IPS-NIHi11 (cell line): ENCODE measurements around the gene PPP3CA.

Source experiments
- DNase-seq: peaks from one replicate; pipeline ENCODE4 v3.0.0; 2012; ENCODE audit warnings: mixed read lengths, low spot score

Gene PPP3CA

DNA sequence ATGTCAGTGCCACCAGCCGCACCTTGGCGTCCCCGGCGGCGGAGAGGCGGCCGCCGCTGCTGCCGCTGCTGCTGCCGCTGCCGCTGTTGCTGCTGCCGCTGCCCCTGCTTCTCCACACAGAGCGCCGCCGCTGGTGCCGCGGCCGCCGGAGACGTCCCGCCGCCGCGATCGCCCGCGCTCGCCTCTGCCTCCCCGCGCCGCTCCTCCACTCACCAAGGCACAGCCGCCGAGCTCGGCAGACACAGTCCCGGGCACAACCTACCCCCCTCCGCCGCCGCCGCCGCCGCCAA lies at the start of gene PPP3CA:
TSS of gene PPP3CA (minus strand) at position 260 of the 290 bp plus-strand sequence.
- no peak for DNase-seq

DNA sequence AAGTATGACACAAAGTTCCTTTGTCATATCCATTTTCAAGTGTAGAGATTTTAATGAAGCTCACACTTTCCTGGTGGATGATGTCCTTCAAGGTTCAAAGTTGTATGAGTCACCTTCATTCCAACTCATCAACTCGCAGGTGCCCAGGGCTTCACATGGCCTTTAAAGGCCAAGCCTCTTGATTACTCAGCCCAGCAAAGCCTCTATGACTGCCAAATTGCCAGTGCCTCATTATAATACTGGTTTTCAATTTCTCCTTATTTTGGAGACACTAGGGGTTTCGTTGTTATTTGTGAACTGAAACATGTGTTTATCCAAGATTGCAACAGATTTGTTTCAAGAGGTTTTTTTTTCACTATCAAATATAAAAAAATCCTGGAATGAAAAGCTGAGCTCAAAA lies 45.9 kb upstream of the PPP3CA start:
- DNase-seq = peak; percentile 15

DNA sequence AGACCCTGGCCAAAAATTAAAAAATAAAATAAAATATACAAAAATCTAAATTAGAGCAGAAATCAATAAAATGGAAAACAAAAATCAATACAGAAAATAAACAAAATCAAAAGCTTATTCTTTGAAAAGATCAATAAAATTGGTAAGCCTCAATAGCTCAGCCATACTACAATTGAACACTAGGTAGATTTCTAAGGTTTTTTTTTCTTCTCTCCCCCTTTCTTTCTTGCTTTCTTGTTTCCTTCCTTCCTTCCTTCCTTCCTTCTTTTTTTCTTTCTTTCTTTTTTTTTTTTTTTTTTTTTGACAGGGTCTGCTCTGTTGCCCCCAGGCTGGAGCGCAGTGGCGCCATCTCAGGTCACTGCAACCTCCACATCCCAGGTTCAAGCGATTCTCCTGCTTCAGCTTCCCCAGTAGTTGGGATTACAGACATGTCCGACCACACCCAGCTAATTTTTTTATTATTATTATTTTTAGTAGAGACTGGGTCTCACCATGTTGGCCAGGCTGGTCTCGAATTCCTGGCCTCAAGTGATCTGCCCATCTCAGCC lies 23.4 kb upstream of the PPP3CA start:
- no peak for DNase-seq

DNA sequence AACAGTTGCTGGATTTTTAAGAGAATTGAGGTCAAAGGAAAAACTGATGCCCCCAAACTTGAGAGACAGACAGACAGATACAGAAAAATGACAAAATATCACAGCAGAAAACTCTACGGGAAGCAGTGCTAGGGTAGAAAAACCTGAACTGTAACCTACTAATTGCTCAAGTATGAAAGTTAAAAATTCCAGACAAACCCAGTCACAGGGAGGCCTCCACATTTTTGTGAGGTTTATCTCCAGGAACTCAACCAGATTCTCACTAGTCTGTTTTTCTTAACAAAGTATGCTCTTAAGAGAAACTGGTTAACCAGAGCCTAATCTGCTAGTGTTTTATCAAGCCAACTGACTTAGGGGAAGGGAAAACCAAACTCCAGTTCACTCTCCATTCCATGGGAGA lies 19.9 kb upstream of the PPP3CA start:
- no peak for DNase-seq

DNA sequence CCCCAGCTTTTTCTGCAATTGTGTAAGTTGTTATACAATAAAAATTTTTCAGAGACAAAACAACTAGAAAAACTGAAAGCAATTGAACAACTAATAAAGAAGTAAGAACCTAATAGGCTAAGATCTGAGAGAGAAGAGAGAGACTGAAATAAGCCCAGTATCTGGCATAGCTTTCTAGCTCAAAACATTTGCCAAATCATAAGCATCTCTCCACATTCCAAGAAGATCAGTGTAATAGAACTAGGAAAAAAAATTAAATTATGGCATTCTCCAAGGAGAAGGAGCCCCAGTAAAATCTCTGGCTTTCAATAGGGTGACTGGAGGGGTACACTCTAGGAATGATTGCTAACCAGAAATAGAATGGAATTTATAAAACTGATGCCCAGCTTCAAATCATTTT lies 19.0 kb upstream of the PPP3CA start:
- no peak for DNase-seq

DNA sequence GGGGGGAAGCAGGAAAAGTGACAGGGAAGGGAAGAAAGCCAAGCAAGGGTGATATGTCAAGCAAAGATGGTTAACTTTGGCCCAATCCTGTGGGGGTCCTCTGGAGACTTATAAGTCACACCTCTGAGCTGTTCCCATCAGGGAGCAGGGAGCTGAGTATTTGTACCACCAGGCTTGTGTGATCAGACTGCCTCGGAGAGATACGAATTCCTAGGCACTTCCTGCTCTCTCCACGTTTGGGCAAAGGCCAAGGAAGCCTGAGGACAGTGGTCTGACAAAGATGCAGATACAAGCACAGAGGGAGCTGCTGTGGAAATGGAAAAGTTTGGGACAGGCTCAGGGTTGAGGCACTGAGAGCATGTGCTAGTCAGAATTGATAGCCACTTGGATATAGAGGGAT lies 10.4 kb upstream of the PPP3CA start:
- no peak for DNase-seq

DNA sequence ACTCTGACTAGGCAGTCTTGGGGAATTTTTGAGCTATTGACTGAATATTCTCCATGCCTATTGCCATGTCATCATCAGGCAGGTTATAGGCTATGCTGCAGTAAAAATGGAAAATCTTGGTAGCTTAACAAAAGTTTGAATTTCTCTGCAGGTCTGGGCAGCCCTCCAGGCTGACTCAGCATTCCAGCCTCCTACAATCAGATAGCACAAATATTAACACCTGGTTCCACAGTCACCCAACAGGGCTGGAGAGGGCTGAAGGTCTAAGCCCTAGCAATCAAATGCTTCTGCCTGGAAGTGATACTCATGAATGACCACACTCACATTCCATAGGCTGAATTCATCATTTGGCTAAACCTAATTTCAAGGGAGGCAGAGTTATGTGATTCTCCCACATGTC lies 9.6 kb upstream of the PPP3CA start:
- peak; percentile 17 for DNase-seq

DNA sequence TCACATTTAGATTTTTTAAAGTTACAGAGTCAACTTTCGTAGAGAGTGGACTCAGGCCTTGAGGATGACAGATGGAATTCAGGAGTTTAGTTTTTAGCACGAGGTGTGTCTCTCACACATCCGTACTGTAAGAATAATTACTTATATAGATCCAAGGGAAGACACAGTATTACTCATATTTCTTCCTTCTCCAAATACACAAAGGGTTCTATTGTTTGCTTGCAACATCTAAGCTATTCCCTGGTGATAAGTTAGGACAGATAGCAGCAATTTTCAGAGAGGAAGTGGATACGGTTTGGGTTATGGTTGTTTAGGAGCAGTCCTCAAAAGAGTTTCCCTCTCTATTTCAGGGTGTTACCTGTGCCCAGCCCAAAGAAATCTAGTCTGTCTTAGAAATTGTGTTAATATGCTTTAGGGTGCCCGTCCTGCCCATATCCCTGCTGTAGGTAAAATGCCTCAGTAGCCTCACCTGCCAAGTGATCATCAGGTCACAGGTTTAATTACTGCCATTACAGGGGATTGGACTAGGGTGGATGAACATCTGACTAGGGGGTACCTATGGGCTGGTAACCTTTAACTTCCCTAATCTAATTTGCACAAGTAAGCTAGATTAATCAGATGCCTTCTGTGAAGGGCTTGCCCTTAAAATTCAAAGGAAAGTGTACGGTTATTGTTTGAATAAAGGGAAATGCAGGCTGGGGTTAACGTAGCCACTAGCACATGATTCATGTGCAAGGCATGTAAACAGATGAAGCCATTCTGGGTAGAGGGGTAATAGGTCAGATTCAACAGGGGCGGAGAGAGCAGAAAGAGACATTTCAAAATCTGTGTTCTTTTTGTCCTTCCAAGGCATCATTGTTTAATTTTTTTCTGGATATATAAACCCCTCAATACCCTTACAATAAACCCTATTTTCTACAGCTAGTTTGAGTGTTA lies 8.7 kb upstream of the PPP3CA start:
- no peak for DNase-seq

DNA sequence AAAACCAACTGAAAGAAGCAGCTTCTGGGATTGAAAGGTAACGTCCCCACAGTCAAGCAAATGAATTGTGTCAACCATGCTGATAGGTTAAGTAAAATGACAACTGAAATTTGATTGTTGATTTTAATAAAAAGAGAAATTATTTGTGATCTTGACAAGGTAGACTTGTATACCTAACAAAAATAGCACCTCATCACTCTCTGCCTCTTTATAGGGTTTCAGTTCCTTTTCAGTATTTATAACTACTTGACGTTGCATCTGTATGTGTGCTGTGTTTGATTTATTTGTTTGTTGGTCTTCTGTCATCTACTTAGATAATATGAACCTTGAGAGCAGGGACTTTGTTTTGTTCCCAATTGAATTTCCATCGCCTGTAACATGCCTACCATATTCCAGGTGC lies 7.9 kb upstream of the PPP3CA start:
- DNase-seq = no peak

DNA sequence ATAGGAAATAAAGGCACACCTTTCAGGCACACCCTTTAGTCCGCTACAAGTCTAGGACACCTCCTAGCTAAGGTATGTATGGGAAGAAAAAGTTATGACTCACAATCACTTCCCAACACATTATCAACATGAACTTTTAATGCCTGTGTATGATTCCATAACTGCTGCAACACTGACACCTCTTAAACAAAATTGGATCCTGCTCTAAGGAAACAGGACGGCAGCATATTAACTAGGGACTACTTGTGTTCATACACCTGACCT lies 2.4 kb upstream of the PPP3CA start:
- DNase-seq = no peak

DNA sequence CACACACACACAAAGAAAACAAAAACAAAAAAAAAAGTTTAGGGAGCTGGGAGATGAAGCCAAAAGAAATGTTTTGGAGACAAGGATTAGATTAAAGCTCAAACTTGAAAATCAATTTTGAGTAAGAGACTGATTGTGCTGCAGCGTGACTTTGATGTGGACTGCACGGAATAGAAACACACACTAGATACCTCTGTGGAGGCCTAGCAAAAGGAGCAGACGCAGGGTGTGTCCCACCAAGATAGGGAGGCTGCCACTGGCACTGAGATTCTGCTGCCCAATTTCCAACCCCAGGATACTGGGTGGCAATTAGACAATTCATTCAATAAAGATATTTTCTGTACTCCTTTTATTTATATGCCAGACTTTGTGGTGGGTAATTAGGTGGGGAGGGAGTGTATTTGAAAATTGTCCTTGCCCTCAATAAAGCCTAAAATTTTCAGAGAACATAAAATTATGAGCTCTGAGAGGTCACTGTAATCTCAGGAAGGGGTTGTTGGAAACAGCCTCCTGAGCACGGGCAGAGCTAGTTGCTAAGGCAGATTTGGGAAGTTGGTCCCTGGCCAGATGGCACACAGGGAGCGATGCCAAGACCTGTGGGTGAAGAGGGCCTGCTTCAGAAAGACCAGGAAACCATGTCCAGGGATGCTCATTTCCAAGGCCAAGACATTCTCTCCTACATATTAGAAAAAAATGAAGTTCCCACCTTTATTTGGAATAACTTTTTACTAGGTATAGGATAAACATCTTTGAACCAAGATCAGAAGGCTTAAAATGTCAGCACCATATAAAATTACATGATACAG lies 1.9 kb upstream of the PPP3CA start:
- no peak for DNase-seq

DNA sequence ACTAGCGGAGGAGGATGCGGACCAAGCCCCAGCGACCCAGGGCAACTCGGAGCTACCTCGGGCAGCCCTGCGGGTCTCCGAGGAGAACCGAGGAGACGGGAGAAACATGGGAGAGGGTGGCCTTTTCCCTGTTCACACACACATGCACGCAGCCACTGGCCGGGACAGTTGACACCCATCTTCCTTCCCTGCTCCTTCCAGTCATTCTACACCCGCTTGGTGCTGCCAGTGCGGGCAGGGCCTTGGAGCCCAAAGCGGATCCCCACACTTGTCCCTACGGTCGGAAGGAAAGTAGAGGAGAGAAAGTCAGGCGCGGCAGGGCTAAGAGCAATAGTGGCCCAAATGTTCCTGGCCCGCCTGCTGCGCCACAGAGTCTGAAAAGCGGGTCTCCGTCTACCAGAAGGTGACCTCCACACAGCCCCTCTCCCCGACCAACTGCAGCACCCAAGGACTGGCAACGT lies 1.1 kb upstream of the PPP3CA start:
- no peak for DNase-seq

DNA sequence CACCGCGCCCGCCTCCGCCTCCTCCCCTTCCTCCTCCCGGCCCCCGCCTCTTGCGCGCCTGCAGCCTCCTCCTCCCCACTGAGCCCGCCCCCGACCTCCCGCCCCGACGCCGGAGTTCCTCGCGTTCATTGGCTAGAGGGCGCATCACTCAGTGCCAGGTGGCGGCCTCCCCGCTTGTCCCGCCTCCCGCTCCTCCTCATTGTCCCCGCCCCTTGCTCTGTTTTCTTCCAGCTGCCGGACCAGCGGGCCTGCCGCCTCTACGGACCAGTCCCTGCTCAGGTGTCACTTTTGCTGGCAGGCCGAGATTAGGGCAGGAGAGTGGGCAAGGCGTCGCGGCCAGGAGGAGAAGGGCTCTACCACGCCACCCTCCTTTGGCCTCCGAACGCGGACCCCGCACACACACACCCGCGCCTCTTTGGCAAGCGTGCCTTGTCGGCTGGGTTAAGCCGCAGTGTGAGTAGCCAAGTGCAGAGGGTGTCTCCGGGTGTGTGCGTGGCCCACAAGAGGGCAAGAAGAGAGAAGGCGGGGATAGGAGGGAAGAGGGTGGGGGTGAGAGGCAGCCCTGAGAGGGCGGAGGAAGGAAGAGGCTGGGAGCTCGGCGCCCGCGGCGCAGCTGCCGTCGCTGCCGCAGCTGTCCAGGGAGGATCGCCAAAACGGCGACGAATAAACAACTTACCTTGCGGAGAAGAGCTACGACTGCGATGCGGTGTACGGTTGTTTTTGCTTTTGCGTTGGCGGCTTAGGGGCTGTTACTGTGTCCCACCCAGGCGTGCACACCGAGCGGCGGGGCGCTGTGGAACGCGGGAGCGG lies 436 bp upstream of the PPP3CA start:
- DNase-seq = peak; percentile 99

DNA sequence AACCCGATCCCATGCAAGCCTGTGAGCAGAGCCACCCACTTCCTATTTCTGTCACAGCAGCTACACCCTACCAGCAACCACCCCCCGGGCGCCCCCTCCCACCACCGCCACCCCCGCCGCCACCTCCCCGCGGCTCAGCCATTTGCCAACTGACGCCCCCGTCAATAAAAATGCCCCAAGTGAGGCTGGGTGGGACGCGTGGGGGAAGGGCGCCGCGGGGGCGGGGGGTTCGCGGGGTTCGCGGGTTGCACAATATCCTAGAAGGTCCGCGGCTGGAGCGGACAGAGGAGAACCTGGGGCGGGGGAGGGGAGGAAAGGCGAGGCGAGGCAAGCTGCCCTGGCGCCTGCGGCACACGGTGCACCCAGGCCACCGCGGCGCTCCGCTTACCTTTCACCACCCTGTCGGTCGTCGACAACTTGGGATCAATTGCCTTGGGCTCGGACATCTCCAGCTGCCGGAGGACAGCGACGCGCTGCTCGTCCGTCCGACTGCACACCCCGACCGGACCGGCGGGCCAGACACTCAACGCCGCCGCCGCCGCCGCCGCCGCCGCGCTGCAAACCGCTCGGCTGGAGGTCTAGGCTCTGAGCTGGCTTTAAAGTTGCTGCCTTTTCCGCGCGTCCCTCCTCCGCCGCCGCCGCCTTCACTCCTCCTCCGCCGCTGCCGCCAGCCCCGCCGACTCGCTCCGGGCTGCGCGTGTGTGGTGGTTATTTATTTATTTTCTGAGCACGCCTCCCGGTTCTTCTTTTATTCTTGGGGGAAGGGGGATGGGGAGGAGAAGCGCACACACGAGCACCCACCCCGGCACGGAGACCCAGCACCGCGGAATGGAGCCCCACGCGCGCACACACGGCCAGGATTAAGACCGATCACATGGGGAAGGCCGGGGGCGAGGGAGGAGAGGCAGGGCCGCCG lies 717 bp downstream of the PPP3CA start:
- peak; percentile 63 for DNase-seq

DNA sequence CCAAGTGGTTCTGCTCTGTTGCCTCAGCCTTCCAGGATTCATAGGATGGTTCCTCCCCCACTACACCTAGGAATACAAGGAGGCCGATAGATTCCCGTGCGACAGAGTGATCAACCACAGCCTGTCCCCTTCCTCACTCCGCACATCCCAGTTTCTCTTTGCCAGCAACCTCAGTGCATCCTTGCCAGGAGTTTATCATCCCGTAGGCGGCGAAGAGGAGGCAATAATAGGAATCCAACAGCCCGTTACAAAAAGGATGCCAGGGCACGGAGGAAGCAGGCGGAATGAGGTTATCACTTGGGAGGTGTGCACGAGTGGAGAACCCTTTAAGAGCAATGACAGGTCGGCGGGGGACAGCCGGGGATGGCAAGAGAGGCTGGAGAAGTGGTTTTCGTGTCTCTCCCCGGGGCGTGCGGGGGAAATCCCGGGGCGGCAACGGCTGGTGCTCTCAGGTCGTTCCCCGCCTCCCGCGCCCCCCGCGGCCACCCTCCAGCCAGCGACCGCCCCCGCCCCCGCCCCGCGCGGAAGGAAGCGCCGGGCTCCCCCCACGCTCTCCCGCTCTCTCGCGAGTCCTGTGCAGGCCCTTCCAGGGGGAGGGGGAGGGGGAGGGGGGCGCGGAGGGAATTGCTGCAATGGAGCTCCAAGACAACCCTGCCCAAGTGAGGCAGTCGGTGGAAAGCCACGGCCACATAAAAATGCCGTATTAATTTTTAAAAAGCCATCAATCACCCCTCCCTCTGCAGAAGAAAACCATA lies 1.6 kb downstream of the PPP3CA start:
- peak; percentile 53 for DNase-seq

DNA sequence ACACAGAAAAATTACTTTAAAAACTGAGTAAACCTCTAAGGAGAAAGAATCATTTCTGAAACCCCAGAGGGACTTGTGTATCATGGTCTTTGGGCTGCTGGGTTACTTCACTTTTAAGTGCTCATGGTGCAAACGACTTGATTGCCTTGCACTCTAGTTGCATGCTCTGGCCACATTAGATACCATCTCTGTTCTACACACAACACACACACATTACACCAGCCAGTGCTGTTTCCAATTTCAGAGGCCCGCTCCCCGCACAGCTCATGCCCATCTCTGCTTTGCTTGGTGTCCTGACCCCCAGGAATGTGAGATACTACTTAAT lies 2.1 kb downstream of the PPP3CA start:
- DNase-seq = no peak

DNA sequence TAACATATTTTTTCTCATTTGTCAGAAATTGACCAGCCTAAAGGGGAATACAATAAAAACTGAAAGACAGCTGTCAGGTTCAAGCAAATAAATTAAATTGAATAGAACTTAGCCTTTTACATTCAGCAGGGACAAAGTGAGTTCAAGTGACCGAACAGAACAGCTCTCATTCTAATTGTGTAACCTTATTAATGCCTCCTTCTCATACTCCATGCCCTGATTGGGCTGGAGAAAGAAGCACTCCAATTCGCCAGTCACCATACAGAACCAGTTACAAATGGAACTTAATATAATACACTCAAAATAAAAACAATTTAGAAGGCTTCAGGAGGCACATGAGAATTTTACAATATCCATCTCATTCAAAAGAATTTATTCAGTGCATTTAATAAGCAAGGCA lies 8.0 kb downstream of the PPP3CA start:
- DNase-seq = no peak

DNA sequence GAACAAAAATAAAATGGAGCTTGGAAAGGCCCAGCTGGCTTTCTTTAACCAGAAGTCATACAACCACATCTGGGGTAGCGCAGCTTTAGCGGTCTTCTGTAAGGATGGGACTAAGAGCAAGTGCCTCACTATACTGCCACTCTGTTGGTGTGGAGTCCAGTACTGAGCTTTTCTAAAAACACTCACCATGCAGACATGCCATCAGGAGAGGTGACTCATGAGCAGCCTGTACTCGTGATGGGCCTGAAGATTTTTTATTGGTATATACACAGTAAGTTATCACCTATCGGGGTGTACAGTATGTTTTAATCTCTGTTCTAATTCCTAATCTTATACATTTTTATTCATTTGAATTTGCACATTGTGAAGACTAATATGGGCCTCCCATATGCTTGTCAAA lies 9.6 kb downstream of the PPP3CA start:
- DNase-seq = no peak

DNA sequence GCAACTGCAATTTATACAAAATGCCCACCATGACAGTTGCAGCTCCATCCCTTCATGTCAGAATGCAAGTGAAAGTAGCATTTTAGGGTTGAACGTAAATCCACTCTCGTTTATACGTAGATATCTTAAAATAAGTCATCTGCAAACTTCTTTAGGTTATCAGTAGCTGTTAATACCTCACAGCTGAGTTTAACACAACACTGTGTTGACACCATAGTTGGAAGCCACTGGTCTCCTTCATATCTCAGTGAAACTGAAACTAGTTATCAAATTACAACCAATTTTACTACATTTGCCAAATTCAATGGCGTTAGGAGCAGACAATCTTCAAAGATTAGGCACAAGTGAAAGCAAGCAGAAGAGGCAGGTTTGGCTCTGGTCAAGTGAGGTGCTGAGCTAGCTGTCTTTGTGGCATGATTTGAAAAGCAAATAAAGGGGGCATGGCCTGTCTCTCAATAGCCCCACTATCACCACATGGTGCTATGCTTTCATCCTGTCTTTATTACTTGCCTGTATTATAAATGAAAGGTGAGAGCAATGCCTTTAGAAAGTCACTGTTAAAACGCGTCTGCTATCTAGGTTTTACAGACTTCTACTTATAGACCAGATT lies 12.3 kb downstream of the PPP3CA start:
- DNase-seq = no peak

DNA sequence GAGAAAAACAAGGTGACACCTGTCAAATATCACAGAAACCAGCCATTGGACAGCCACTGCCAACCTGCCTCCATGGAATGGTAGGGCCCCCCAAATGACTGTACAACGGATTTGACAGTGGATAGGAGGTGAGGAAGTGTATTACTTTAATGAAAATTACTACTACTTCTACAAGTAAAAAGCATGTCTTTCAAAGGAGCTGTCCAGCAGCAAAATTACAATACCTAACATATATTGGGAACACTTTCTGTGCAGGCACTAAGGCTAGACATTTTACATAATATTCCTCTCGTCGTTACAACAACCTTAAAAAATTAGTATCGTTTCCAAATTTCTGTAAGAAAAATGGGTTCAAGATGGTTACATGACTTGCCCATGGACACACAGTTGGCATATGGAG lies 14.9 kb downstream of the PPP3CA start:
- no peak for DNase-seq
